ENCODE results near the gene PRSS2.

PRSS2 gene

DNA sequence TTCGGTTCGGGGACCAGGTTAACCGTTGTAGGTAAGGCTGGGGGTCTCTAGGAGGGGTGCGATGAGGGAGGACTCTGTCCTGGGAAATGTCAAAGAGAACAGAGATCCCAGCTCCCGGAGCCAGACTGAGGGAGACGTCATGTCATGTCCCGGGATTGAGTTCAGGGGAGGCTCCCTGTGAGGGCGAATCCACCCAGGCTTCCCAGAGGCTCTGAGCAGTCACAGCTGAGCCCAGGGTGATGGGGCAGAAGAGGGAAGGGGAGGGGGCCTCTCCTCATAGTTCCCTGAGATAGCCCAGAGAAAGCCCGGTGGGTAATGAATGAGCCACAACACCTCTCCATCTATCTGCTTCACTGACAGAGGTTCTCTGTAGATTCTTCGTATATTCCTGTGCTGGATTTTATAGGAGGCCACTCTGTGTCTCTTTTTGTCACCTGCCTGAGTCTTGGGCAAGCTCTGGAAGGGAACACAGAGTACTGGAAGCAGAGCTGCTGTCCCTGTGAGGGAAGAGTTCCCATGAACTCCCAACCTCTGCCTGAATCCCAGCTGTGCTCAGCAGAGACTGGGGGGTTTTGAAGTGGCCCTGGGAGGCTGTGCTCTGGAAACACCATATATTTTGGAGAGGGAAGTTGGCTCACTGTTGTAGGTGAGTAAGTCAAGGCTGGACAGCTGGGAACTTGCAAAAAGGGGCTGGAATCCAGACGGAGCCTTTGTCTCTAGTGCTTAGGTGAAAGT lies 16.4 kb downstream of the PRSS2 start:
- no peak overlapping the region for H2AFZ ChIP-seq (ENCODE audit: low read depth, low read length)
- no peaks in the 10 kb centered on the region for H3K36me3 ChIP-seq (ENCODE audit: control insufficient read depth in 1 of 2, insufficient read depth in 2 of 2, low read depth in 1 of 2, low read length in 2 of 2)
- H3K27ac ChIP-seq (ENCODE audit: low read length, poor library complexity, severe bottlenecking) = no peak overlapping the region
- no peak overlapping the region for H3K23ac ChIP-seq (ENCODE audit: low read length in 2 of 2)
- 81% methylated on average over 10 of the region's 11 CpGs for WGBS
- no peak overlapping the region for H4K8ac ChIP-seq (ENCODE audit: low read length)
- no peak overlapping the region for H3K14ac ChIP-seq (ENCODE audit: low read length in 2 of 2)
- no peak overlapping the region for H3K4ac ChIP-seq (ENCODE audit: low read depth in 1 of 2, low read length in 2 of 2)
- DNase-seq = no peak
- no peak overlapping the region for H3K4me3 ChIP-seq (ENCODE audit: insufficient read depth in 1 of 2, low read depth in 1 of 2, low read length in 2 of 2)
- H3K9ac ChIP-seq (ENCODE audit: low read length) = no peak overlapping the region
- peaks cover 2% of the 10 kb centered on the region for H3K4me1 ChIP-seq (ENCODE audit: control insufficient read depth, insufficient read depth, low read depth, low read length)
- no peak overlapping the region for H3K18ac ChIP-seq (ENCODE audit: low read depth in 1 of 2, low read length in 2 of 2)
- H2BK12ac ChIP-seq (ENCODE audit: low read length in 2 of 2) = no peak overlapping the region
- H2AK5ac ChIP-seq (ENCODE audit: low read length, severe bottlenecking) = no peak overlapping the region
- no peak overlapping the region for H2BK5ac ChIP-seq (ENCODE audit: low read depth, low read length, poor library complexity, severe bottlenecking)
- H4K91ac ChIP-seq (ENCODE audit: low read length) = no peak overlapping the region
- H3K79me1 ChIP-seq (replicated peaks; ENCODE audit: low read length, poor library complexity, severe bottlenecking) = no peaks in the 10 kb centered on the region
- no peak overlapping the region for H2BK15ac ChIP-seq (ENCODE audit: low read depth, poor library complexity, severe bottlenecking)
- H3K9me3 ChIP-seq (ENCODE audit: control insufficient read depth, low read length) = no peaks in the 10 kb centered on the region
- H3K4me2 ChIP-seq (ENCODE audit: low read length, poor library complexity, severe bottlenecking) = no peak overlapping the region
- peaks cover 45 to 53% of the 10 kb centered on the region in 2 experiments for H3K27me3 ChIP-seq (ENCODE audit: control insufficient read depth in 1 of 2, insufficient read depth in 1 of 2, low read length in 2 of 2)
- no peak overlapping the region for H2BK120ac ChIP-seq (ENCODE audit: low read depth, low read length)

DNA sequence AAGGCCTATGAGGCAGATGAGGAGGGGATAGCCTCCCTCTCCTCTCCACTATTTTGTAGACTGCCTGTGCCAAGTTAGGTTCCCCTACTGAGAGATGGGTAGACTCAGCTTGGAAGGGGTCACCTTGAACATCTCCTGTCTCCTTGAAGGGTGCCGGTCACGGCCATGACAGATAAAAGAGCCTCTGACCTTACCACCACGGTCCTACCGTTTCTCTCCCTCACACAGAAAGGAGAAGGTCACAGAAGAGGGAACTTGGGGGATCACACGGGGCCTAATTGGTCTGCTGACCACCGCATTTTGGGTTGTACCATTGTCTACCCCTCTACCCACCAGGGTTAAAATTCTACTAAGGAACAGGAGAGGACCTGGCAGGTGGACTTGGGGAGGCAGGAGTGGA lies 17.0 kb downstream of the PRSS2 start:
- no peaks in the 10 kb centered on the region for H3K79me1 ChIP-seq (replicated peaks; ENCODE audit: low read length, poor library complexity, severe bottlenecking)
- H3K9me3 ChIP-seq (ENCODE audit: control insufficient read depth, low read length) = no peaks in the 10 kb centered on the region
- H3K36me3 ChIP-seq (ENCODE audit: control insufficient read depth in 1 of 2, insufficient read depth in 2 of 2, low read depth in 1 of 2, low read length in 2 of 2) = no peaks in the 10 kb centered on the region
- no peak overlapping the region for H3K18ac ChIP-seq (ENCODE audit: low read depth in 1 of 2, low read length in 2 of 2)
- DNase-seq = no peak
- no peak overlapping the region for H2BK5ac ChIP-seq (ENCODE audit: low read depth, low read length, poor library complexity, severe bottlenecking)
- peaks cover 2% of the 10 kb centered on the region for H3K4me1 ChIP-seq (ENCODE audit: control insufficient read depth, insufficient read depth, low read depth, low read length)
- H2BK12ac ChIP-seq (ENCODE audit: low read length in 2 of 2) = no peak overlapping the region
- H4K91ac ChIP-seq (ENCODE audit: low read length) = no peak overlapping the region
- H3K4me2 ChIP-seq (ENCODE audit: low read length, poor library complexity, severe bottlenecking) = no peak overlapping the region
- 96% methylated on average over 4 of the region's 6 CpGs for WGBS
- H3K23ac ChIP-seq (ENCODE audit: low read length in 2 of 2) = no peak overlapping the region
- no peak overlapping the region for H3K4me3 ChIP-seq (ENCODE audit: insufficient read depth in 1 of 2, low read depth in 1 of 2, low read length in 2 of 2)
- no peak overlapping the region for H2BK120ac ChIP-seq (ENCODE audit: low read depth, low read length)
- H3K27ac ChIP-seq (ENCODE audit: low read length, poor library complexity, severe bottlenecking) = no peak overlapping the region
- H2BK15ac ChIP-seq (ENCODE audit: low read depth, poor library complexity, severe bottlenecking) = no peak overlapping the region
- no peak overlapping the region for H3K14ac ChIP-seq (ENCODE audit: low read length in 2 of 2)
- no peak overlapping the region for H4K8ac ChIP-seq (ENCODE audit: low read length)
- peaks cover 51 to 56% of the 10 kb centered on the region in 2 experiments for H3K27me3 ChIP-seq (ENCODE audit: control insufficient read depth in 1 of 2, insufficient read depth in 1 of 2, low read length in 2 of 2)
- H2AK5ac ChIP-seq (ENCODE audit: low read length, severe bottlenecking) = no peak overlapping the region
- H3K4ac ChIP-seq (ENCODE audit: low read depth in 1 of 2, low read length in 2 of 2) = no peak overlapping the region
- H3K9ac ChIP-seq (ENCODE audit: low read length) = no peak overlapping the region
- H2AFZ ChIP-seq (ENCODE audit: low read depth, low read length) = no peak overlapping the region

DNA sequence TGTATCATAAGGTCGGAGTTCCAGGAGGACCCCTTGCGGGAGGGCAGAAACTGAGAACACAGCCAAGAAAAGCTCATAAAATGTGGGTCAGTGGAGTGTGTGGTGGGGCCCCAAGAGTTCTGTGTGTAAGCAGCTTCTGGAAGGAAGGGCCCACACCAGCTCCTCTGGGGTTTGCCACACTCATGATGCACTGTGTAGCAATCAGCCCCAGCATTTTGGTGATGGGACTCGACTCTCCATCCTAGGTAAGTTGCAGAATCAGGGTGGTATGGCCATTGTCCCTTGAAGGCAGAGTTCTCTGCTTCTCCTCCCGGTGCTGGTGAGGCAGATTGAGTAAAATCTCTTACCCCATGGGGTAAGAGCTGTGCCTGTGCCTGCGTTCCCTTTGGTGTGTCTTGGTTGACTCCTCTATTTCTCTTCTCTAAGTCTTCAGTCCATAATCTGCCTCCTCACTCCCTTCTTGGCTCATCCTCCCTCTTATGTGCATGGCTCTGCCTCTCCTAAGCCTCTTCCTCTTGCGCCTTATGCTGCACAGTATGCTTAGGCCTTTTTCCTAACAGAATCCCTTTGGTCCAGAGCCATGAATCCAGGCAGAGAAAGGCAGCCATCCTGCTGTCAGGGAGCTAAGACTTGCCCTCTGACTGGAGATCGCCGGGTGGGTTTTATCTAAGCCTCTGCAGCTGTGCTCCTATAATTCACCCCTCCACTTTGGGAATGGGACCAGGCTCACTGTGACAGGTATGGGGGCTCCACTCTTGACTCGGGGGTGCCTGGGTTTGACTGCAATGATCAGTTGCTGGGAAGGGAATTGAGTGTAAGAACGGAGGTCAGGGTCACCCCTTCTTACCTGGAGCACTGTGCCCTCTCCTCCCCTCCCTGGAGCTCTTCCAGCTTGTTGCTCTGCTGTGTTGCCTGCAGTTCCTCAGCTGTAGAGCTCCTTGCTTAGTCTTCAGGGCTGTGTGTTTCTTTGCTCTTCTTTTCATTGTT lies 17.8 kb downstream of the PRSS2 start:
- no peak overlapping the region for H2BK15ac ChIP-seq (ENCODE audit: low read depth, poor library complexity, severe bottlenecking)
- no peak overlapping the region for H4K8ac ChIP-seq (ENCODE audit: low read length)
- no peak overlapping the region for H3K18ac ChIP-seq (ENCODE audit: low read depth in 1 of 2, low read length in 2 of 2)
- no peak overlapping the region for H3K23ac ChIP-seq (ENCODE audit: low read length in 2 of 2)
- no peak overlapping the region for H2BK120ac ChIP-seq (ENCODE audit: low read depth, low read length)
- H3K79me1 ChIP-seq (replicated peaks; ENCODE audit: low read length, poor library complexity, severe bottlenecking) = no peaks in the 10 kb centered on the region
- DNase-seq = no peak
- H3K4me3 ChIP-seq (ENCODE audit: insufficient read depth in 1 of 2, low read depth in 1 of 2, low read length in 2 of 2) = no peak overlapping the region
- no peaks in the 10 kb centered on the region for H3K36me3 ChIP-seq (ENCODE audit: control insufficient read depth in 1 of 2, insufficient read depth in 2 of 2, low read depth in 1 of 2, low read length in 2 of 2)
- no peak overlapping the region for H2BK12ac ChIP-seq (ENCODE audit: low read length in 2 of 2)
- H3K4ac ChIP-seq (ENCODE audit: low read depth in 1 of 2, low read length in 2 of 2) = no peak overlapping the region
- no peak overlapping the region for H4K91ac ChIP-seq (ENCODE audit: low read length)
- H3K14ac ChIP-seq (ENCODE audit: low read length in 2 of 2) = no peak overlapping the region
- H3K27ac ChIP-seq (ENCODE audit: low read length, poor library complexity, severe bottlenecking) = no peak overlapping the region
- no peak overlapping the region for H3K4me2 ChIP-seq (ENCODE audit: low read length, poor library complexity, severe bottlenecking)
- H3K27me3 ChIP-seq (ENCODE audit: control insufficient read depth in 1 of 2, insufficient read depth in 1 of 2, low read length in 2 of 2) = peaks cover 59 to 64% of the 10 kb centered on the region in 2 experiments
- no peak overlapping the region for H2AFZ ChIP-seq (ENCODE audit: low read depth, low read length)
- 85% methylated on average over 10 of the region's 10 CpGs for WGBS
- H3K9ac ChIP-seq (ENCODE audit: low read length) = no peak overlapping the region
- H3K4me1 ChIP-seq (ENCODE audit: control insufficient read depth, insufficient read depth, low read depth, low read length) = no peaks in the 10 kb centered on the region
- no peak overlapping the region for H2BK5ac ChIP-seq (ENCODE audit: low read depth, low read length, poor library complexity, severe bottlenecking)
- H3K9me3 ChIP-seq (ENCODE audit: control insufficient read depth, low read length) = no peaks in the 10 kb centered on the region
- no peak overlapping the region for H2AK5ac ChIP-seq (ENCODE audit: low read length, severe bottlenecking)

DNA sequence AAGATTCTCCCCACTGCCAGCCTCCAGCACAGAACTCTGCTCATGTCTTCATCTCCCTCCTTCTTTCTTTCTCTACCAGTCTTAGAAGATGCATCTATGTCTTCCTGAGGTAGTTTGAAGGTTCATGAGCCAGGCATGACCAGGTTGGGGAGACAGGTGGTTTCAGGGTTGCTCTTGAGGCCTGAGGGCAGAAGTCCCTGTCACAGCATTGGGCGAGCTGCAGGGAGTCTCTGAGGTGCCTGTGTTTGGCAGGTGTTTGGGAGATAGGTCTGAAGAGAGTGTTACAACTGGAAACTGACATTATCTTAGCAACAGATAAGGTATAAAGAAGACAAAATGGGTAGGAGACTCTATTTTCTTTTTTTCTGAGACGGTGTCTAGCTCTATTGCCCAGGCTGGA lies 18.7 kb downstream of the PRSS2 start:
- Histone ChIP-seq H2BK12ac (ENCODE audit: low read length in 2 of 2) (no peak overlapping the region), H3K9ac (ENCODE audit: low read length) (no peak overlapping the region), H4K91ac (ENCODE audit: low read length) (no peak overlapping the region), H3K36me3 (ENCODE audit: control insufficient read depth in 1 of 2, insufficient read depth in 2 of 2, low read depth in 1 of 2, low read length in 2 of 2) (no peaks in the 10 kb centered on the region), H2BK5ac (ENCODE audit: low read depth, low read length, poor library complexity, severe bottlenecking) (no peak overlapping the region), H3K4me1 (ENCODE audit: control insufficient read depth, insufficient read depth, low read depth, low read length) (no peaks in the 10 kb centered on the region), H3K79me1 (replicated peaks; ENCODE audit: low read length, poor library complexity, severe bottlenecking) (no peaks in the 10 kb centered on the region), H2AFZ (ENCODE audit: low read depth, low read length) (no peak overlapping the region), H2BK120ac (ENCODE audit: low read depth, low read length) (no peak overlapping the region), H3K14ac (ENCODE audit: low read length in 2 of 2) (no peak overlapping the region), H3K27ac (ENCODE audit: low read length, poor library complexity, severe bottlenecking) (no peak overlapping the region), H3K4me2 (ENCODE audit: low read length, poor library complexity, severe bottlenecking) (no peak overlapping the region), H3K27me3 (ENCODE audit: control insufficient read depth in 1 of 2, insufficient read depth in 1 of 2, low read length in 2 of 2) (peaks cover 68 to 73% of the 10 kb centered on the region in 2 experiments), H3K4me3 (ENCODE audit: insufficient read depth in 1 of 2, low read depth in 1 of 2, low read length in 2 of 2) (no peak overlapping the region), H3K9me3 (ENCODE audit: control insufficient read depth, low read length) (no peaks in the 10 kb centered on the region), H3K18ac (ENCODE audit: low read depth in 1 of 2, low read length in 2 of 2) (no peak overlapping the region), H3K4ac (ENCODE audit: low read depth in 1 of 2, low read length in 2 of 2) (no peak overlapping the region), H3K23ac (ENCODE audit: low read length in 2 of 2) (no peak overlapping the region), H2BK15ac (ENCODE audit: low read depth, poor library complexity, severe bottlenecking) (no peak overlapping the region), H2AK5ac (ENCODE audit: low read length, severe bottlenecking) (no peak overlapping the region), H4K8ac (ENCODE audit: low read length) (no peak overlapping the region)
- DNase-seq = no peak
- WGBS = 79% methylated on average over 2 of the region's 2 CpGs
